Cerebellar nuclear complex (tissue), 1 donor: Measurements from ENCODE around the gene BIK.
"Not testable (repeated sequence)": the region's sequence is repeated elsewhere in the genome, so short reads cannot be mapped to it uniquely, and the experiment has no call there.

Experiments
- DNase-seq, 2 experiments: peaks; one replicate each; lab custom pipeline; 2025; lab: John Stamatoyannopoulos, UW

Gene BIK

DNA sequence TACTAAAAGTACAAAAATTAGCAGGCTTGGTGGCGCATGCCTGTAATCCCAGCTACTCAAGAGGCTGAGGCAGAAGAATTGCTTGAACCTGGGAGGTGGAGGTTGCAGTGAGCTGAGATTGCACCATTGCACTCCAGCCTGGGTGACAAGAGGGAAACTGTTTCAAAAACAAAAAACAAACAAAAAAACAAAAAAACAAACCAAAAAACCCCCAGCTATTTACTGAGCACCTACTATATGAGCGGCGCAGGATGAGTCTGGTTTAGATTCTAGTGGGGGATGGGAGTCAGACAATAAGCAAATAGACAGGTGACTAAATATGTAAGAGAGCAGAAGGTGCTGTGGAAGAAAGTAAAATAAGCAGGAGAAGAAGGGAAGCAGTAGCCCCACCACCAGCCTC lies 5.6 kb upstream of the BIK start:
- DNase-seq, result not testable (repeated sequence)

DNA sequence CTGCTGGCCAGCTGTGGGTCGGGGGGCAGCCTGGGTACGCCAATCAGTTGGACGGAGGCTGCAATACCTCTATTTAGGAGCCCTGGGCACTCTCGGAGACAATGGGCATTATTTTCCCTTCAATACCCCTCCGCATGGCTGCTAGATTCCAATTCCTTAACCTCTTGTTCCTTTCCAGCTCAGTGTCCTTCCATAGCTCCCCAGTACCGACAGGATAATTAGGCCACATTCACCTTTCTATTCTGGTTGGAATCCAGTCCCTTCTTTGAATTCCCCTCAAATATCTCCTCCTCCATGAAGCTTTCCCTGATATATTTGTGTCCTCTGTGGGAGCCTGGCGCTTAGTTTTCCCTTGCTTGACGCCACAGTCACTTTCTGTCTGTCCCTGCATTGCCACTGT lies 4.2 kb upstream of the BIK start:
- DNase-seq, result no peak

DNA sequence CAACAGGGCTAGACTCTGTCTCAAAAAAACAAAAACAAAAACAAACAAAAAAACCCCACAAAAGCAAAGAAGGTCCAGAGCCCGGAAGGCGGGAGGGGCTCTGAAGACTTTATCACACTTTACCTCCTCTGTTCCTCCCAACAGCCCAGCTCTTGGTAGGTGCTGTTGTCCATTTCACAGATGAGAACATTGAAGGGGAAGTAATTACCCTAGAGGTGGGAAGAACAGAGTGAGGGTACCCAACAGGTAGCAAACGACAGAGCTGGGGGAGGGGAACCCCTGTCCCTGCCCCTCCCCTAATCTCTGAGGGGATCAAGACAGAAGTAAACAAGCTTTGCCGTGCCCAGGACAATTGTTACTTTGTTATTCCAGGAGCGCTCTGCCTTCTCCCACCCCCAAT lies 1.0 kb upstream of the BIK start:
- DNase-seq, result no peak

DNA sequence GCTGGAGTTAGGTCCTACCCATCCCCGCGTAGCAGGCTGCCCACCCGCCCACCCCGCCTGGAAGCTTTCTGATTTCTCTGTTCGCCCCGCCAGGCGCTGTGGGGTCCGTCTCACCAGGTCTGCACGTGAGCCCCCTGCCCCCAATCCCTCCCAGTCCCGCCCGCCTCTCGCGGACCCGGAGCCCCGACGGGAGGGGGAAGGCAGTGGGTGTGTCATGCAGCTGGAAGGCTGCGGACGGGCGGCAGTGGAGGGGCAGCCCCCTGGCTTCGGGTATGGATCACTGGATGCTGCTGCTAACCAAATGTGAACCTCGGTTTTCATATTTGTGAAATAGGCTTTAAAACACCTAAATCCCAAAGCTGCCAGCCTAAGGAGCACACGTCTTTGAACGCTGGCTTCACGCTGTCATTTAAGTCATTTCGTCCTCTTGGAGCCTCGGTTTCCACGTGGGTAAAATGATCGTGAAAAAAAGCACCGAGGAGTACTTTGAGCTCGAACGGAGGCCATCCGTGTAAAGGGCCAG lies 568 bp upstream of the BIK start:
- DNase-seq, result no peak

DNA sequence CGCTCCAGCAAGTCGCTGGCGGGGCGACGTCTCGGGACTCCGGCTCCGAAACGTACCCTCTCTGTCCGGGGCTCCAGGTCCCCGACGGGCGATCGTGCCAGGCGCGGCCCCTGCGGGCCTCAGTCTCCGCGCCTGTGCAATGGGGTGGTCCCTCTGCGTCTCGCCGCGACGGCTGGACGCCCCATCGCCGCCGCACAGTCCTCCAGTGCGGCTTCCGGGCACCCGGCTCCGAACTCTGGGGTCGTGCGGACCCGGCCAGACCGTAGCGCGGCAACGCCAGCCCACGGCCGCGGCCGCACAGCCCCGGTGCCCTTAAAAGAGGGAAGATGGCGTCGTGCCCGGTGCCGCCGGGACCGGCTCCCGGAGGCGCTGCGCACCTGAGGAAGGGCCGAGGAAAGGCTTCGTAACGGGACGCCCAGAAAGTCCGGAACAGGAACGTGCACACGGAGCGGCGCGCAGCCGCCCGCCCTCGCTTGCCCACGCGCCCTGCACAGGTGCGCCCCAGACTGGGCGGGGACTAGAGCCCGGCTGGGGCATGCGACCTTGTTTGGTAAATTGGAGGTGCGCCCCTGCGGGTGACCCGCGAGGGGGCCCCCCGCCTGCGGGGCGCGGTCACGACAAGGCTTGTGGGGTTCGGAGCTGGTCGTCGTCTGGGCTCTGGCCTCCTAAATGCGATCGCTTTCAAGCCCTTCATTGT lies 525 bp downstream of the BIK start:
- no peak for DNase-seq

DNA sequence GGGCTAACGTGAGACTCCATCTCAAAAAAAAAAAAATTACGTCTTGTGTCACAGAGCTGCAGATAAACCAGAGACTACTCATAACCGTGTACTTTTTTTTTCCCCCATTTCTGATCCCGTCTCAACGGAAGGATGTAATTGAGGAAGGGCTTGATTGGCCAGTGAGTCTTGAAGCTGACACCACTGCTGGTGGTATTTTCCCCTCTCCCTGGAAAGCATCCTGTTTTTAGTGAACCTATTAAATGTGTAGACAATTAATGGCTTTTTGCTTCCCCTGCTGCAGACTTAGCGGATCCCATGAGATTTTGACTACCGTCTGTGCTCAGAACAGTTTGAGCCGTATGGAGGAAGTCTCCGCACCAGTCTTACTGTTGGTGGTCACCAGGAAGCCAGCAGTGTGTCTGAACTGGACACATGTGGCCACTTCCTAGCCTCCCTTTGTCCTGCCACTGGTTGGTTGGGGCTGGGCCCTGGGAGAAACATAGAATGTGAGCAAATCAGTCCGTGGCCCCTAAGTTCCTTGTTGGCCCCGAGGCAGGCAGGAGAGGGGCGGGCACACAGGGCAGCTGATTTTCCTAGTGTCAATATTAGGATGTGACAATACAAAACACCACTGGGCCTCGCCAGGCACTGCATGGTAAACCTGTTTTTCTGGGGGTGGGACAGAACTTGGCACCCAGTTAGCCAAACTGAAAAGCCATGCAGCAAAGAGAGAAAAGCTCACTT lies 3.1 kb downstream of the BIK start:
- DNase-seq, result no peak

DNA sequence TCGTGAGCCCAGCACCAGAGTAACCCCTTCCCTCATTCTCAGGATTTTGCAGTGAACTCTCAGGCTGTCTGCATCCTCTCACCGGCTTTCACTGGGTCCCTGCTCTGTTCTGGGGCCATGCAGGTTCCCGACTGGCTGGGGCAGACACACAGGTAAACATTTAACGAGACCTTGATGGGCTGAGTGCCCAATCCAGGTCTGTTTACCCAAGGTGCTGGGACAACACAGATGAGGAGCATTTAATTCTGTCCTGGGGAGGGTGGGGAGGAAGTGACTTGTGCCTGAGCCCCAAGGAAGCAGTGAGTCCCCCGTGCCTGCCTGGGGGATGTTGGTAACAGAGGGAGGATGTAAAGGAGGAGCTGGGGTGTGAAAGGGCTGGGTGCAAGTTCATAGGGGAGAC lies 4.4 kb downstream of the BIK start:
- no peak for DNase-seq

DNA sequence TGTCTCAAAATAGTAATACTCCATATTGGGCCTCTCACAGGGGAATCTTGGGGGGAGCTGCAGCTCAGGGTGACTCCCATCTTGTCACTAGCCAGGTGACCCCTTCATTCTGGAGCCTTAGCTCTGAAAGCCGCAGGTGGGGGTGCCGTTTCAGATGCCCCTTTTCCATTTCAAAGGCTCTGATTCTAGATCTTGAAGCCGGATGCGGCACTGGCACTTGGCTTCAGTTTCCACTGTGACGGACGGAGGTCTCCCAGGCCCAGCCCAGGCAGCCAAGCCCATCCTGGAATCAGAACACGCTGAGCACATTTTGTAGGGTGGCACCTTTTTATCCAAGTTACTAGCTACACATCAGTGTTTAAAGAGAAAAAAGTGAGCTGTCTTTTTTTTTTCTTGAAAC lies 6.4 kb downstream of the BIK start:
- DNase-seq, result no peak

DNA sequence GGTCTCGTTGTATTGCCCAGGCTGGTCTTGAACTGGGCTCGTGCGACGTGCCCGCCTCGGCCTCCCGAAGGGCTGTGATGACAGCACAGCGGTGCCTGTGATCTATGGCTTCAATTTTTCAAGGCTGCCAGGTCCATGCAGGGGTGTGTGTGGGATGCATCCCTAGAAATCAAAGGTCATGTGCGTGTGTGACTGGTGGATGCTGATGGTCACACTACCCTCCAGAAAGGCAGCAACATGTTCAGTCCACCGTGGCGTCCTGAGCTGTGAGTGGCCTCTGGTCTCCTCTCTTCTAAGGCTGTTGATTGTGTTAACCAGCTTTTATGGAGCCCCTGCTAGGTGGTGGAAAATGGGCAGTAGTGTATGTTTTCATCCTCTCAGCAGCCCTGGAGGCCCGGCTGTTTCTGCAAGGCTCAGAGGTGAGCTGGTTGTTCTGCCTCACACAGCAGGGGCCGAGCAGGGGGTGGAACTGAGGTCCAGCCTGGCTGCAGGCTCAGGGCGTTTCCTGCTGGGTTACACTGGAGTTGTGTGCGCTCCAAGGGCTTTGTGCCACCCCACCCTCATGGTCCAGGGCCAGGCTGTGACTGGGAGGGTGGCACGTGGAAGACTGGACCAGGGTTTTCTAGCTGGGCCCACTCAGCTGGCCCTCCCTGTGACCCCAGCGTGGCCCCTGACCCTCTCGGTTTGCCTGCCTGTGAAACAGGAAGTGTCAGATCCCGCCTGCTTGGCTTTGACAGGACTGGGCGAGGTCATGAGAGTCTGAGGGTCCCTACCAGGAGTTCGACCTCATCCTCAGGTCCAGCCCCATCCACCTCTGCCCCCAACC lies 7.7 kb downstream of the BIK start:
- no peak for DNase-seq

DNA sequence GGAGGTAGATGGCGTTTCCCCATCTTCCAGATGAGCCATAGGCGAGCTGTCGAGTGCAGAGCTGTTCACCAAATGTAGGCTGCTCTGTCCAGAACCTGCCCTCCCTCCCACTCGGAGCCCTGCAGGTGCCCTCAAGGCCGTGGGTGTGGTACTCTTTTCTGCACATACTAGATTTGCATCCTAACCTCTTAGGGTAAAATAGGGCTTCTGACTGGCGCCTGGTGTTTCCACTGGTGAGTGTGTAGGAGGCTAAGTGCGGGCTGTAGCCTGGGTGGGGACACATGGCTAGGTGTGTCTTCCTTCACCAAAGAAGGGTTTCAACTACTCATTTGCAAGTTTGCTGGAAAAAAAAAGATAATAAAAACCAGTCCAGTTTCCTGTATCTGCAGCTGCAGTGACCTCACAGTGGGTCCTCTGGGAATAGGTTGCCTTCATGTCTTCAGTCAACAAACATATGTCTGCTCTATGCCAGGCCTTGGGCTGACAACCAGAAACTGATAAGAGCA lies 8.5 kb downstream of the BIK start:
- no peak for DNase-seq

DNA sequence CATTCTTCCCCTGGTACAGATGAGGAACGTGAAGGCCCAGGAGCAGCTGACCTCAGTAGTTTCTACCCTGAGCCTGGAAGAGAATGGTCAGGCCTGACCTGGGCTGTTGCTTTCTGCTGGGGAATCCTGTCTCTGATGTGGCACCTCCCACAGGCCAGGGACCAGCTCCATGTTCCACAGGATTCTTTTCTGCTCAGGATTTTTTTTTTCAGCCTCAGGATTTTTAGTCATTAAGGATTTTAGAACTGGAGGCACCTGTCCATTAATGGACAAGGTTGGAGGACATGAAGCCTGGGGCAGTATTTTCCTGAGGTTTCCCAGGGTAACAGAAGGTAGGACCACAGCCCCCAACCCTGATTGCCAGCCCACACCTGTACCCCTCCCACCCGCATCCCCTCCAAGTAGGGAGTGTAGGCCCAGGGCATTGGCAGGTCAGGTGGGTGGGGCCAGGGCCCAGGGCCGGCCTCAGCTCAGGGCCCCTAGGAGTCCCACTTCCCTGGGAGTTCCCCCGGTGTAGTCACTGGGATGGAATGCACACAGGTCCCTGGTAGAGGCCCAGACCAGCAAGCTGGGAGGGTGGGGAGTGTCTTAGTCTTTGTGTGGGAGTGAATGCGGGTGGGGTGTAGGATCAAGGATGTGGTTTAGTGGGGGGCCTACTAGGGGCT lies 16.1 kb downstream of the BIK start:
- no peak for DNase-seq

DNA sequence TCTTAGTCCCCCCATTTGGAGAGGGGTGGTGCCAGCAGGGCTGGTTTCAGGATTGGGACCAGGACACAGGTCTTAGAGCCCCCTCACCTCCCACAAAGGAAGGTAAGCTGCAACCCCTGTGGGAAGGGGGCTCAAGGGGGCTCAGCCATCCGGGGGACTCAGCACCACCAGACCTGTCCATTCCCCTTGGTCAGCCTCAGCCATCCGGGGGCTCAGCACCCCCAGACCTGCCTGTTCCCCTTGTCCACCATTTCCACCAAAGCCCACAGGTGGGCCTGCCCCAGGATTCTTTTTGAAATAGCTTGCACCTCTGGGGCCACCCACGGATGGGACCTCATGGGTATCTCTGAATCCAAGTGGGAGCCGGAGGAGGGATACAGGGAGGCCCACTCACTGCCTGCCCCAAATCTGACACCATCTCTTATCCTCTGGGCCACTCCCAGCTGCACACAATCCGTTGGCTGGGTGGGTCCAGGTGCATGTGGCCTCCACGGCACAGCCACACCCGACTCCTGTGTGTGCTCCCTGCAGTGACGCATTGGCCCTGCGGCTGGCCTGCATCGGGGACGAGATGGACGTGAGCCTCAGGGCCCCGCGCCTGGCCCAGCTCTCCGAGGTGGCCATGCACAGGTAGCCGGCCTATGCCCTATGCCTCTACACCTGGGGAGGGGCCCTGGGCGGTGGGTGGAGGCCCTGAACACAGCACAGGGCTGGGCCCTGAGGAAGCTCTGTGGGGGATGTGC lies 16.8 kb downstream of the BIK start:
- no peak for DNase-seq

DNA sequence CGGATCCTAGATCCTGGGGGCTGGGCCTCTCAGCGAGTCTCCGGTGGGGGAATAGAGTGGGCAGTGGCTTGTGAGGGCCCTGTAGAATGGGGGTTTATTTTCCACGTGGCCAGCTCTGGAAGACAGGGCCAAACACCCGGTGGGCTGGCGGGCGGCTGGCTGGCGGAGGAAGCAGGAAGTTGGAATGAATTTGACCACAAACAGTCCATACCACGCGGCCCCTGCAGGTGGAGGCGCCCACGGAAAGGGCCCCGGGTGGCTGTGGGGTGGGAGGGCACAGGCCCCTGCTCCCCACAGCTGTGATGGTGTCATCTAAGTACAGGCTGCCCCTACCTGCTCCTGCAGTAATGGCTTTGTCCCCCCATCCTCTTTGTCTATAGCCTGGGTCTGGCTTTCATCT lies 17.6 kb downstream of the BIK start:
- no peak for DNase-seq

DNA sequence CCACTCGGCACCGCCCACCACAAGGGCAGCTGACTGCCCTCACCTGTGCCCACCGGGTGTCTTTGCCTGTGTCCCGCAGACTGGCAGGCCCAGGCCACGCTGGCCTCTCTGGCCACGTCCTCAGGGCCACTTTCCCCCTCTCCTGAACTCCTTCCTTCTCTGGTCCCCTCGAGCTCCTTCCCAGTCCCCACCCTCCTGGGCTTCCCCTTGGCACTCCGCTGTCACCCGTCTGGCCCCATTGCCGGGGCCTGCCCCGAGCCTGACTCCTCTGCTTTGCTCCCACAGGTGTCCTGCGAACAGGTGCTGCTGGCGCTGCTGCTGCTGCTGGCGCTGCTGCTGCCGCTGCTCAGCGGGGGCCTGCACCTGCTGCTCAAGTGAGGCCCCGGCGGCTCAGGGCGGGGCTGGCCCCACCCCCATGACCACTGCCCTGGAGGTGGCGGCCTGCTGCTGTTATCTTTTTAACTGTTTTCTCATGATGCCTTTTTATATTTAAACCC lies 18.4 kb downstream of the BIK start:
- no peak for DNase-seq

DNA sequence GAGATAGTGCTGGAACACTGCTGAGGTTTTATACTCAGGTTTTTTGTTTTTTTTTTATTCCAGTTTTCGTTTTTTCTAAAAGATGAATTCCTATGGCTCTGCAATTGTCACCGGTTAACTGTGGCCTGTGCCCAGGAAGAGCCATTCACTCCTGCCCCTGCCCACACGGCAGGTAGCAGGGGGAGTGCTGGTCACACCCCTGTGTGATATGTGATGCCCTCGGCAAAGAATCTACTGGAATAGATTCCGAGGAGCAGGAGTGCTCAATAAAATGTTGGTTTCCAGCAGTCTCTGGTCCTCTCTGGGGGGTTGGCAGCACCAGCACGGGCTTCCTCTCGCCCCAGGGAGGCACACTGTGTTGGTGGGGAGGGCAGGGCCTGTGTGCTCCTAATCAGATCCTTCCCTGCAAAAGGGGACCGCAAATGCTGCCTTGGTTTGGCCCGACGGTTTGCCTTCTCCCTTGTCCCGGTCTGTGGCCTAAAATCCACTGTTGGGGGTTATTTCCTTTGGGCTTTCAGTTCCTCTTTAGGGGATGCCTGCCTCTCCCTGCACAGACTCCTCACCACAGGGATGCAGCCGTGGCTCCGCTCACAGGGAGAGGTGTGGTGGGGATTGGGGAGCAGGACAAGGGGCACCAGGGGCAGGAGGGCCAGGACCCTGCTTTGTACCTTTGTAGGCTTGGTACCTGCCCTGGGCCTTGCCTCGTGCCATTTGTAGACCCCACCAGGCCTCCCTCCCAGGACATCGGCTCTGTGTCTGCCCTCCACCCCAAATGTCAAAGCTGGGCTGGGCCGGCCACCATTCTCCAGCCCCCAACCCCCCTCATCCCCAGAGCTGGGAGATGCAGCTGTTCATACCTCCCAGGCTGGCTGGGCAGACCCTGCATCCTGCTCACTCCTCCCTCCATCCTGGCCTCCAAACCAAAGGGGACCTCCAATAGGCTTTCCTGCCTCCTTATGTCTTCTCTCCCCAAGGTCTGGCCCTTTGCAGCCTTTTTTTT lies 19.2 kb downstream of the BIK start:
- no peak for DNase-seq

DNA sequence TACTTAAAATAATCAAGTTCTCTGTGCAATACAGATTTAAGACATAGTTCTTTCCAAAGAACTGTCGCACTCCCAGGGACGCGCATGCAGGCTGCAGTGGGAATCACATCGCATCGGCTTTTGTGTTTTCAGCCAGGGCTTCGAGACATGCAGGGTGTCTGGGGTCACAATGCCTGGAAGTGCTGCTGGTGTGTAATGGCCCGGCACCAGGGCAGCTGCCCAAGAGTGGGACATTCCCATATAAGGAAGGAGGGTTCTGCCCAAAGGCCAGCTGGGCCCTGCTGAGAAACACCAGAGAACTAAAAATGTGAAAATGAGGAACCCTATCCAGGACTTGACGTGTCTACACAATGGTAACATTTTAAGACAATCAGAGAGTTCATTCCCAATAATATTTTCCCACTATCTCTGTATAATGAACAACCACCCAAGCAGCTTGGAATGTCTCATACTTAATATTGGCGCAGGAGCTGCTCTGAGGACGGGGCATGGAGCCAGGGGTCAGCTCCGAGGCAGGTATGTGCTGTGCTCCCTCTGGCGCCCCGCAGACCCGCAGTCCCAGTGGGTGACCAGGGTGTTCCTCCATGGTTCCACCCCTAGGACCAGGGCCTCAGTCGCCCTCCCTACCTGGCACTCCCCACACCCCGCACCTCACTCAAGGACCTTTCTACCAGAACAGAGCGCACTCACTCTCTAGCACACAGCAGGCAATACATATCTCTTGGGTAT lies 21.4 kb downstream of the BIK start:
- no peak for DNase-seq

DNA sequence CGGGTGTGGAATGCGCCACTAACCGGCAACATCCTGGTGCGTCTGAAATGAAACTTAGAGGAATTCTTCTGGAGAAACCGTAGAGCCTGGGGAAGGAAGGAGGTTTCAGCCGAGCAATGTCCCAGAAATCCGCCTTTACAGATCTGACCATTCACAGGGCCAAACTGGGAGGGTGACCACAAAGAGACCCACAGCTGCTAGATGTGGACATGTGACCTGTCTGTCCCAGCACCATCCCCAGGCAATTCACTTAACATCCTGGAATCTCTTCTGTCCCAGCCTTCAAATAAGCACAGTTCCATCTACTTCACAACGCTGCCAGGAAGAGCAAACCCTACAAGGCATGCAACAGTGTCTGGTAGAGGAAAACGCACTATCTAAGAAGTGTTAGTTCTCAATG lies 22.9 kb downstream of the BIK start:
- no peak for DNase-seq

DNA sequence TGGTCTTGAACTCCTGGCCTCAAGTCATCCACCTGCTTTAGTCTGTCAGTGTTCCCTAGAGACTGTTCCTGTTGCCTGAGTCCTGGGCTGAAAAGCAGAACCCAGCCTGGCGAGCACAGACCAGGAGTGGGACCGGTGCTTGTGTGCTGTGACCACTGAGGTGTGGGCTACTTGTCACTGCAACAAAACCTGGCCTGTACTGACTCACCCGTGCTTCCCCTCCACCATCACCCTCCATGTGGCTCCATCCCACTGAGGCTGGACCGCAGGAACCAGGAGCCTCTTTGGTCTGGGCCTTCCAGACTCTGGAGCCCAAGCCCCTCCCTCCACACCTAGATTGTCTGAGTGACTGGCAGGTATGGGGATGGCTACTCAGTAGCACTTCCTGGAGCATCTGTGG lies 24.0 kb downstream of the BIK start:
- no peak for DNase-seq

DNA sequence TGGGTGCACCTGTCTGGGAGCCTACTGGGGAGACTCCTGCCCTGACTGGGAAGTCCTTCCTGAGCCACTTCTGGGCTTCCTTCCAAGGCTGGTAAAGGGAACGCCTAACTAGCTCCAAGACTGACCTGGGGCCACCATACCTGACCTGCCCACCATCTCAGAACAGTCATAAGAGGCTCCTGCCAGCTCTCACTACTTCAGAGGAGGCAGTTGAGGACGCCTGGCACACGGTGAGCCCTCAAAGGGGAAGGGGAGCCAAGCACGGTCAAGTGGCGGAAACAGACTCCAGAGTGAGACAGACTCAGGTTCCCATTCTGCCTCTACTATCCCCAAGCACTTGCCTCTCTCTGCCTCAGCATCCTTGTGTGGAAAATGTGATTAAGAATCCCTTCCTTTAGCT lies 25.0 kb downstream of the BIK start:
- DNase-seq, result no peak
